Trophoblast cell (in vitro differentiated cells and primary cell): ENCODE measurements around the gene IFIT2.
"Not testable (repeated sequence)": the region's sequence is repeated elsewhere in the genome, so short reads cannot be mapped to it uniquely, and the experiment has no call there.

Experiments used
- DNase-seq, 2 donors: peaks; one replicate each; pipeline ENCODE4 v3.0.0-alpha.2; 2016
- H2AFZ ChIP-seq: 2 replicates; pipeline ENCODE4 v1.6.1; 2013; ENCODE audit warnings: low read length, moderate library complexity, mild to moderate bottlenecking; ENCODE audit not compliant: insufficient read depth, poor library complexity
- H2AK5ac ChIP-seq: 2 replicates; pipeline ENCODE4 v1.6.1; 2013; ENCODE audit warnings: mild to moderate bottlenecking, low read length
- H2BK120ac ChIP-seq: 2 replicates; pipeline ENCODE4 v1.6.1; 2013; ENCODE audit warnings: low read length, mild to moderate bottlenecking, moderate library complexity; ENCODE audit not compliant: insufficient read depth, poor library complexity
- H2BK12ac ChIP-seq: 2 replicates; pipeline ENCODE4 v1.6.1; 2013; ENCODE audit warnings: mild to moderate bottlenecking, low read length, moderate library complexity
- H2BK5ac ChIP-seq: 2 replicates; pipeline ENCODE4 v1.6.1; 2013; ENCODE audit warnings: low read length, low read depth, moderate library complexity, mild to moderate bottlenecking; ENCODE audit not compliant: poor library complexity
- H3K14ac ChIP-seq: 2 replicates; pipeline ENCODE4 v1.6.1; 2013; ENCODE audit warnings: mild to moderate bottlenecking, low read length
- H3K18ac ChIP-seq: 2 replicates; pipeline ENCODE4 v1.6.1; 2013; ENCODE audit warnings: mild to moderate bottlenecking, low read length
- H3K23ac ChIP-seq: 2 replicates; pipeline ENCODE4 v1.6.1; 2013; ENCODE audit warnings: low read length
- H3K27ac ChIP-seq: 2 replicates; pipeline ENCODE4 v1.5.1; 2013; ENCODE audit warnings: low read depth, mild to moderate bottlenecking, inconsistent platforms, low read length, moderate library complexity
- H3K27me3 ChIP-seq: 2 replicates; pipeline ENCODE4 v1.6.1; 2013; ENCODE audit warnings: inconsistent platforms, mild to moderate bottlenecking, low read length, moderate library complexity; ENCODE audit not compliant: insufficient read depth
- H3K36me3 ChIP-seq, 2 experiments: 1 replicate in 1 of 2; 2 replicates in 1 of 2; pipeline ENCODE4 v1.6.1; 2013; ENCODE audit warnings: low read length in 2 of 2, mild to moderate bottlenecking in 2 of 2, moderate library complexity in 1 of 2; ENCODE audit not compliant: insufficient read depth in 2 of 2, control insufficient read depth in 1 of 2
- H3K4ac ChIP-seq: 2 replicates; pipeline ENCODE4 v1.6.1; 2013; ENCODE audit warnings: low read depth, mild to moderate bottlenecking, low read length, moderate library complexity
- H3K4me1 ChIP-seq, 2 experiments: 1 replicate in 1 of 2; 2 replicates in 1 of 2; pipeline ENCODE4 v1.6.1; 2013; ENCODE audit warnings: low read length in 2 of 2, mild to moderate bottlenecking in 2 of 2, moderate library complexity in 1 of 2; ENCODE audit not compliant: insufficient read depth in 2 of 2, control insufficient read depth in 1 of 2
- H3K4me2 ChIP-seq: 2 replicates; pipeline ENCODE4 v1.6.1; 2013; ENCODE audit warnings: inconsistent platforms, mild to moderate bottlenecking, low read length, moderate library complexity
- H3K4me3 ChIP-seq: 2 replicates; pipeline ENCODE4 v1.5.1; 2013; ENCODE audit warnings: mild to moderate bottlenecking, low read depth, low read length, inconsistent platforms
- H3K79me1 ChIP-seq: one replicate; pipeline ENCODE4 v1.6.1; 2013; ENCODE audit warnings: low read length
- H3K79me2 ChIP-seq: 2 replicates; pipeline ENCODE4 v1.6.1; 2013; ENCODE audit warnings: low read length, mild to moderate bottlenecking; ENCODE audit not compliant: control insufficient read depth, insufficient read depth, poor library complexity
- H3K9ac ChIP-seq: 2 replicates; pipeline ENCODE4 v1.6.1; 2013; ENCODE audit warnings: mild to moderate bottlenecking, low read length
- H3K9me3 ChIP-seq: 2 replicates; pipeline ENCODE4 v1.6.1; 2013; ENCODE audit warnings: low read depth, mild to moderate bottlenecking, control low read depth, inconsistent platforms, low read length; ENCODE audit not compliant: insufficient read depth
- H4K12ac ChIP-seq: 2 replicates; pipeline ENCODE4 v1.6.1; 2013; ENCODE audit warnings: low read depth, mild to moderate bottlenecking, low read length, moderate library complexity
- H4K8ac ChIP-seq: 2 replicates; pipeline ENCODE4 v1.6.1; 2013; ENCODE audit warnings: low read depth, mild to moderate bottlenecking, low read length, moderate library complexity
- H4K91ac ChIP-seq: one replicate; pipeline ENCODE4 v1.6.1; 2013; ENCODE audit warnings: low read depth, mild to moderate bottlenecking, low read length, moderate library complexity
- WGBS: extraction: QIAGEN DNeasy Blood & Tissue Kit; methylation state at CpG from one replicate; pipeline ENCODE4 v1.1.7; 2013; ENCODE audit warnings: missing lambda C conversion rate; ENCODE audit not compliant: insufficient read length, insufficient coverage; ENCODE audit errors: extremely low coverage; 5-methylcytosine and 5-hydroxymethylcytosine counted together

The IFIT2 gene

GRCh38 chr10:89318047-89318446 lies 16.2 kb downstream of the IFIT2 start:
- not testable (repeated sequence) for DNase-seq, H3K23ac ChIP-seq, H3K9ac ChIP-seq, H3K27me3 ChIP-seq, H3K14ac ChIP-seq, H3K4ac ChIP-seq, H4K12ac ChIP-seq, H2AFZ ChIP-seq, H3K4me2 ChIP-seq, H3K79me1 ChIP-seq, H4K91ac ChIP-seq, H3K27ac ChIP-seq, H2BK120ac ChIP-seq, H3K9me3 ChIP-seq, H2BK5ac ChIP-seq, H3K79me2 ChIP-seq, H2BK12ac ChIP-seq, H2AK5ac ChIP-seq, H3K18ac ChIP-seq, H3K4me3 ChIP-seq, H3K36me3 ChIP-seq, H4K8ac ChIP-seq, H3K4me1 ChIP-seq
- no CpG with 5 or more reads among the region's 4 CpGs for WGBS

DNA sequence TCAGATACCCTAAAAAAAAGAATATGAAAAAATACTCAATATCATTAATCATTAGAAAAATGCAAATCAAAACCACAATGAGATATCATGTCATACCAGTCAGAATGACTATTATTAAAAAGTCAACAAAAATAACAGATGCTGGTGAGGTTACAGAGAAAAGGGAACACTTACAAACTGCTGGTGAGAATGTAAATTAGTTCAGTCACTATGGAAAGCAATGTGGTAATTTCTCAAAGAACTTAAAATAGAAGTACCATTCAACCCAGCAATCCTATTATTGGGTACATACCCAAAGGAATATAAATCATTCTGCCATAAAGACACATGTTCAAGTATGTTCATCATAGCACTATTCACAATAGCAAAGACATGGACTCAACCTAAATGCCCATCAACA lies 23.2 kb downstream of the IFIT2 start:
- not testable (repeated sequence) for H4K12ac ChIP-seq, H3K18ac ChIP-seq, H3K27ac ChIP-seq, H3K79me2 ChIP-seq, H2AFZ ChIP-seq, H3K4me2 ChIP-seq, H3K9ac ChIP-seq, H3K79me1 ChIP-seq, H2BK5ac ChIP-seq, H3K14ac ChIP-seq, H4K91ac ChIP-seq, H2AK5ac ChIP-seq, H3K9me3 ChIP-seq, H3K27me3 ChIP-seq, H3K23ac ChIP-seq, H4K8ac ChIP-seq, H3K4ac ChIP-seq, H2BK120ac ChIP-seq, H3K4me1 ChIP-seq, H3K36me3 ChIP-seq, H2BK12ac ChIP-seq, H3K4me3 ChIP-seq, DNase-seq

DNA sequence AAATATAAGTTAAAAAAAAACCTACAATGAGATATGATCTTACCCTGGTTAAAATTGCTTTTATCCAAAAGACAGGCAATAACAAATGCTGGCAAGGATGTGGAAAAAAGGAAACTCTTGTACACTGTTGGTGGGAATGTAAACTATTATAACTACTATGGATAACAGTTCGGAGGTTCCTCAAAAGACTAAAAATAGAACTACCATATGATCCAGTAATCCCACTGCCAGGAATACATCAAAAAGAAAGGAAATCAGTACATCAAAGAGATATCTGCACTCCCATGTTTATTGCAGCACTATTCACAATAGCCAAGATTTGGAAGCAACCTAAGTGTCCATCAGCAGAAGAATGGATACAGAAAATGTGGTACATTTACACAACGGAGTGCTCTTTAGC lies 24.0 kb downstream of the IFIT2 start:
- DNase-seq, H2BK12ac ChIP-seq: not testable (repeated sequence)

DNA sequence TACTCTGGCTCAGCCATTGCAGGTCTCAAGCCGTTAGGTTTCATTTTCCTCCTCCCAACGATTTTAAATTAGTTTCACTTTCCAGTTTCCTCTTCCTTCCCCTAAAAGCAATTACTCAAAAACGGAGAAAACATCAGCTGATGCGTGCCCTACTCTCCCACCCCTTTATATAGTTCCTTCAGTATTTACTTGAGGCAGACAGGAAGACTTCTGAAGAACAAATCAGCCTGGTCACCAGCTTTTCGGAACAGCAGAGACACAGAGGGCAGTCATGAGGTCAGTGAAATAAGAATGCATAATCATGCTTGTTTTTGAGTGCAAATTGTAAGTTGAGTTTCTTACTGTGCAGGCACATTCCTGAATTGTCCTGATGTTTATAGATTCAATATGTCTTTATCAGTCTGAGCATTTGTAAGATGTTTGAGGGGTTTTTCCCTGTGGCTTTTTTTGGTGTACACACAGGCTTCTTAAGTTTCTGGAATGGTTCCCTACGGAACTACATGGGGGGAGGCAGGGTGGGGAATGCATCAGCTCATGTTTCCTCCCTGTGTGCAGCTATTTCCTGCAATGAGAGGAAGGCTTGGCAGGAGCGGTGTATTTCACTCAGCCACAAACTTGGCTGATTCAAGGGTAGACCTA lies 26.1 kb downstream of the IFIT2 start, which contains the start of gene IFIT3:
TSS of gene IFIT3 (plus strand) at position 195 of the 639 bp plus-strand sequence. CDS start at position 272, 77 bp downstream.
- H3K27ac ChIP-seq = no peak within 1 kb of the TSS
- H3K9me3 ChIP-seq = no peaks in the 10 kb centered on the region
- H2AFZ ChIP-seq = no peak within 1 kb of the TSS
- H3K79me2 ChIP-seq = no peaks in the 10 kb centered on the region
- no peak within 1 kb of the TSS for H4K91ac ChIP-seq
- no peak within 1 kb of the TSS for H4K12ac ChIP-seq
- no peak within 1 kb of the TSS for H2BK12ac ChIP-seq
- H2BK5ac ChIP-seq = no peak within 1 kb of the TSS
- no peaks in the 10 kb centered on the region for H3K4me1 ChIP-seq
- H3K27me3 ChIP-seq = no peaks in the 10 kb centered on the region
- no peak within 1 kb of the TSS for H3K23ac ChIP-seq
- H3K18ac ChIP-seq = no peak within 1 kb of the TSS
- peak within 1 kb of the TSS; percentile 13 for H3K4me2 ChIP-seq
- no CpG with 5 or more reads among the region's 7 CpGs for WGBS
- H3K9ac ChIP-seq = no peak within 1 kb of the TSS
- H3K14ac ChIP-seq = no peak within 1 kb of the TSS
- no peak within 1 kb of the TSS for H3K4ac ChIP-seq
- no peak within 1 kb of the TSS for H4K8ac ChIP-seq
- H3K36me3 ChIP-seq = no peaks in the 10 kb centered on the region
- no peak within 1 kb of the TSS for H2AK5ac ChIP-seq
- H3K4me3 ChIP-seq = no peak within 1 kb of the TSS
- no peaks in the 10 kb centered on the region for H3K79me1 ChIP-seq
- peak in 1 of 2 donors; percentile 47 for DNase-seq
- no peak within 1 kb of the TSS for H2BK120ac ChIP-seq

More for the DNA sequence above, 24.0 kb downstream of the IFIT2 start:
- H3K79me2 ChIP-seq, H3K4me2 ChIP-seq, H2AK5ac ChIP-seq, H3K4me1 ChIP-seq, H4K8ac ChIP-seq, H4K91ac ChIP-seq, H3K4me3 ChIP-seq, H4K12ac ChIP-seq, H2BK5ac ChIP-seq, H2AFZ ChIP-seq, H3K27ac ChIP-seq, H3K23ac ChIP-seq, H3K36me3 ChIP-seq, H3K9ac ChIP-seq, H3K79me1 ChIP-seq, H3K4ac ChIP-seq, H3K9me3 ChIP-seq, H2BK120ac ChIP-seq, H3K18ac ChIP-seq, H3K27me3 ChIP-seq, H3K14ac ChIP-seq: not testable (repeated sequence)
- no CpG with 5 or more reads among the region's 2 CpGs for WGBS
